Lower lobe of right lung (tissue), 2 donors: Measurements from ENCODE around the gene MSI2. TPM values are rescaled to one million over a fixed set of nuclear protein-coding genes. Genes with fewer than 3 reads are reported as not detected.

ENCODE experiments used
- ATAC-seq, 2 donors: fragments of 200-7000 bp; cut with Tn5 transposase; one replicate each; pipeline ENCODE4 v1.9.1; 2020 to 2022; ENCODE audit warnings: mild to moderate bottlenecking in 2 of 2, moderate library complexity in 2 of 2
- DNase-seq: peaks from one replicate; pipeline ENCODE4 v3.0.0-alpha.2; 2020
- H3K27ac ChIP-seq: fragments of 200-600 bp; one replicate; pipeline ENCODE4 v1.8.0; 2022
- H3K27me3 ChIP-seq: fragments of 200-600 bp; one replicate; pipeline ENCODE4 v1.8.0; 2022; ENCODE audit warnings: low read depth
- H3K36me3 ChIP-seq: fragments of 200-600 bp; one replicate; pipeline ENCODE4 v1.8.0; 2022; ENCODE audit warnings: mild to moderate bottlenecking
- H3K4me1 ChIP-seq: fragments of 200-600 bp; one replicate; pipeline ENCODE4 v1.8.0; 2022
- H3K4me3 ChIP-seq: fragments of 200-600 bp; one replicate; pipeline ENCODE4 v1.8.0; 2022; ENCODE audit warnings: mild to moderate bottlenecking
- H3K9me3 ChIP-seq: fragments of 200-600 bp; one replicate; pipeline ENCODE4 v1.8.0; 2022
- intact Hi-C: fragments of 100-400 bp; cut with DNase I; formaldehyde crosslinking; loops from one replicate; pipeline ENCODE4 v1.11.0; 2022
- total RNA-seq: library from RNA; stranded (reverse); fragmentation: NEBNext Ultra II Directional; extraction: Animal tissue kit (Norgen Biotek cat#: 25700); gene quantifications from one replicate; pipeline ENCODE4 v1.2.1, GENCODE V29; 2021
- TF ChIP-seq, protein P1 (sequence below): fragments of 200-600 bp; IDR thresholded peaks from one replicate; pipeline ENCODE4 v1.8.0; 2022; ENCODE audit warnings: antibody characterized with exemption, mild to moderate bottlenecking
- donor health status: DM: no; HTN: yes; CAD: no; lungs with severe emphysema.

Gene MSI2
- total RNA-seq, 1 donor from 2014 or later = 43.9 TPM

DNA sequence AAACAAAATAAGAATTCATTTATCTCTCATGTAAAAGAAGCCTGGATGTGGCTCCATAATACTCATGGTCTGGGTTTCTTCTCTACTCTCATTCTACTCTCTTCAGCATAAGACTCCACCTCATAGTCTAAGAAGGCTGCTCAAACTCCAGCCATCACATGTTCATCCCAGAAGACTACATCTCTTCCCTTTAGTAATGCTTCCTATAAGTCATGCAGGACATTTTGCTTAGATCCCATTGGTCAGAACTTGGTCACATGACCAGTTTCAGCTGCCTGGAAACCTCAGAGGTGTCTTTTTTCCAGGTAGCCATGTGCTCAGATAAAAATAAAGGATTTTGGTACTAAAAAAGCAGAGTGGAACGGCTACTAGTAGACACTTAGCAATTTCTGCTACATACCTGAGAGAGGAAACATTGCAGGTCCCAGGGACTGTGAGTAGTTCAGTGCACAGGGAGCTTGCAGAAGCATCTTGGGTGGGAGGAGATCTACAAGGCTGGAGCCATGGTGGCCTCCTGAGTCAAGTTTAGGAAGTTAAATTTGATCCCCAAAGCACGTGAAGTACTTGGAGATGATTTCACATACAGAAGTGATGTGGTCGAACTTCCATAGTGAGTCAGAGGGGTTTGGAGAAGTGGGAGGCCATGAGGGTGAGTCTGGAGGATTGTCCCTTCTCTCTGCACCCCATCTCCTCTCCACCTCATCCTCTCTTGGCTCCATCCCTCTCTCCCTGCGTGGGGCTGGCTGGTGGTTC, 378.6 kb downstream of the MSI2 start:
- no peak for DNase-seq
- Histone ChIP-seq H3K4me3 (no peak overlapping the region), H3K4me1 (no peaks in the 10 kb centered on the region), H3K27me3 (no peaks in the 10 kb centered on the region), H3K9me3 (no peaks in the 10 kb centered on the region), H3K36me3 (no peaks in the 10 kb centered on the region), H3K27ac (no peak overlapping the region)
- no peak for ATAC-seq
- intact Hi-C loops = no loop called here
- TF ChIP-seq, protein P1, sequence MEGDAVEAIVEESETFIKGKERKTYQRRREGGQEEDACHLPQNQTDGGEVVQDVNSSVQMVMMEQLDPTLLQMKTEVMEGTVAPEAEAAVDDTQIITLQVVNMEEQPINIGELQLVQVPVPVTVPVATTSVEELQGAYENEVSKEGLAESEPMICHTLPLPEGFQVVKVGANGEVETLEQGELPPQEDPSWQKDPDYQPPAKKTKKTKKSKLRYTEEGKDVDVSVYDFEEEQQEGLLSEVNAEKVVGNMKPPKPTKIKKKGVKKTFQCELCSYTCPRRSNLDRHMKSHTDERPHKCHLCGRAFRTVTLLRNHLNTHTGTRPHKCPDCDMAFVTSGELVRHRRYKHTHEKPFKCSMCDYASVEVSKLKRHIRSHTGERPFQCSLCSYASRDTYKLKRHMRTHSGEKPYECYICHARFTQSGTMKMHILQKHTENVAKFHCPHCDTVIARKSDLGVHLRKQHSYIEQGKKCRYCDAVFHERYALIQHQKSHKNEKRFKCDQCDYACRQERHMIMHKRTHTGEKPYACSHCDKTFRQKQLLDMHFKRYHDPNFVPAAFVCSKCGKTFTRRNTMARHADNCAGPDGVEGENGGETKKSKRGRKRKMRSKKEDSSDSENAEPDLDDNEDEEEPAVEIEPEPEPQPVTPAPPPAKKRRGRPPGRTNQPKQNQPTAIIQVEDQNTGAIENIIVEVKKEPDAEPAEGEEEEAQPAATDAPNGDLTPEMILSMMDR = no peak

DNA sequence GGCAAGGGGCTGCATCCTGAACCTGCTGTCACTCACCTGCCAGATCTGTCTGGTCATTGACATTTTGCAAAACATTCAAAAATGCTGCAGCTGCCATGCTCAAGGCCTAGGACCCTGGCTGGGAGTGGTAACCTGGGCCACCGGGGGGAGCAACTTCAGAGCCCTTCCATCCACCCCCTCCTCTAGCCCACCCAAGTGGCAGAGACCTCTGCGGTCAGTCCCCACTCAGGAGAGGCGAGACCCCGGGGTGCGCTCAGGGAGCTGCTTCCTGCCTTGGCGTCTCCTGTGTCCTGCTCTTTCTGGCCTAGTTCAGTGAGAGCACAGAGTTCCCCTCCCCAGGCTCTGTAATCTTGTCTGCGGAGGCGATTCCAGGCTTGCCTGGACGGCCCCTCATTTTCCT, 380.0 kb downstream of the MSI2 start:
- TF ChIP-seq, protein P1 = no peak
- DNase-seq (no peak), ATAC-seq (no peak)
- H3K4me1 ChIP-seq = no peaks in the 10 kb centered on the region
- H3K27ac ChIP-seq = no peak overlapping the region
- no peaks in the 10 kb centered on the region for H3K36me3 ChIP-seq
- intact Hi-C loops = no loop called here
- no peaks in the 10 kb centered on the region for H3K27me3 ChIP-seq
- no peak overlapping the region for H3K4me3 ChIP-seq
- H3K9me3 ChIP-seq = no peaks in the 10 kb centered on the region

DNA sequence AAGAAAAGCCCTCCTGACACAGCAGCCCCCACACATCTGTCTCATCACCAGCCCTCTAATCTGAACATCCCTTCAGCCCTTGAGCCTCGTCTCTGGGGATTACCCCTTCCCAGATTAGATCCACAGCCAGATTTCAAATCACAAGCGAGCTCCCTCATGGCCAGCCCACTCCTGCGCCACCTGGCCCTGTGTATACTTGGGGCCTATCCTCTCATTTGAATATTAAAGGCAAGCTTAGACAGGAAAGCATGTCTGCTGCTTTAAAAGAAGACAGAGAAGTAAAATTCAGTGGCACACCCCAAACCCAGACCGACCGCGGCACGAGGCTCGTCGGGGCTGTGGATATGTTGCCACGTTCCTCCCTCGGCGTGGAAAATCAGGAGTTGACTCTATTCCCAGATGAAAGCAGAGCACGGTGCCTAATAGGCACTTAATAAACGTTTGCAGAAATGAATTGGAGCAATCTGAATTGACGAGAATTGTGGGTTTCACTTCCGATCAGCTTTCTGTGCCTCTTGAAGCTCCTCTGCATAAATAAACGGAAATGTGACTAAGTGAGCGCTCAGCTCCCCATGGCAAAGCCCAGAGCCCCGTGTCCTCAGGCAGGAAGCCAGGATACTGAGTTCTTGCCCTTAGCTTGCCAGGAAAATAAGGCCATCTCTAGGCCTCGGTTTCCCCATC, 380.8 kb downstream of the MSI2 start:
- Histone ChIP-seq H3K27ac (no peak overlapping the region), H3K4me1 (no peaks in the 10 kb centered on the region), H3K36me3 (no peaks in the 10 kb centered on the region), H3K27me3 (no peaks in the 10 kb centered on the region), H3K4me3 (no peak overlapping the region), H3K9me3 (no peaks in the 10 kb centered on the region)
- intact Hi-C loops = no loop called here
- DNase-seq (no peak), ATAC-seq (no peak)
- TF ChIP-seq, protein P1 = no peak

DNA sequence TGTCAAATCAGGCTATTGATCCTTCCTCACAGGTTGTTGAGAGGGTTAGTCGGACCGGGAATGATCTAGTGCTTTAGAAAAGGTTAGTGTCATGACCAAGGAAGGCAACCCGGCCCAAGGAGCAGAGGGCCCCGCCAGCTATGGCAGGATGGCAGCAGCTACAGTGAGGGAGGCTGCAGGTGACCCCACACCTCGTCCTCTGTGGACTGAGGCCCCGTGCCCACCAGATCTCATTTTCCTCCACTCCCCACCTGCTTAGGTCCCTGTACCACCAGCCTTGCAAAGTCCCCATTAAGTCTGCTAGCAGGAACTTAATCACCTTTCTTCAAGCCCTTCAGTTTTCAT, 381.3 kb downstream of the MSI2 start:
- Histone ChIP-seq H3K9me3 (no peaks in the 10 kb centered on the region), H3K4me1 (no peaks in the 10 kb centered on the region), H3K36me3 (no peaks in the 10 kb centered on the region), H3K4me3 (no peak overlapping the region), H3K27ac (no peak overlapping the region), H3K27me3 (no peaks in the 10 kb centered on the region)
- no peak for DNase-seq
- ATAC-seq = no peak
- intact Hi-C loops = no loop called here
- TF ChIP-seq, protein P1 = no peak

DNA sequence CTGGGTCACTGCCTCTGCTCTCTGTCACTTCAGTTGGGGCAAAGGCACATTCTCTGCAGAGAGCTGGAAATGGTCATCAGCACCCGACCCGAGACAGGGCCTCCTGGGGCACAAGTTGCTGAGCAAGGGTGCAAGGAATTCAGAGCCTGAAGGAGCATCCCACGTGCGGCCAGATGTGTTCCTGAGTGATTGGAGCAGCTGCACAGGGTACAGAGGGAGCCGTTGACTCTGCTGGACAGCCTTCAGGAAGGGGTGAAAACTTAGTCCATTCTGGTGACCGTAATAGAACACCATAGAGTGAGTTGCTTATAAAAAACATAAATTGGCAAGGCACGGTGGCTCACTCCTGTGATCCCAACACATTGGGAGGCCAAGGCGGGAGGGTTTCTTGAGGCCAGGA, 382.0 kb downstream of the MSI2 start:
- Histone ChIP-seq H3K36me3 (no peaks in the 10 kb centered on the region), H3K4me3 (no peak overlapping the region), H3K27me3 (no peaks in the 10 kb centered on the region), H3K4me1 (no peaks in the 10 kb centered on the region), H3K27ac (no peak overlapping the region), H3K9me3 (no peaks in the 10 kb centered on the region)
- TF ChIP-seq, protein P1 = no peak
- intact Hi-C loops = no loop called here
- DNase-seq = no peak
- ATAC-seq = no peak
